ENCODE measurements around the gene PADI3. TPM values are rescaled to one million over a fixed set of nuclear protein-coding genes. Genes with fewer than 3 reads are reported as not detected.

PADI3 gene
- total RNA-seq, 4 donors from 2014 or later, result not detected

- H3K27me3 ChIP-seq, result peaks cover 0 to 47% (median 0%) of the 10 kb centered on the region in 4 donors
- peaks cover 0 to 16% (median 11%) of the 10 kb centered on the region in 4 donors for H3K9me3 ChIP-seq
- intact Hi-C loops (cut with DNase I), result no loop called here
- WGBS, result 71% methylated on average over 6 of the region's 6 CpGs
- TF ChIP-seq EP300 (IDR thresholded peaks at IDR 0.05), result no peak
- no peak for TF ChIP-seq POLR2A (IDR thresholded peaks at IDR 0.05; ENCODE audit: low read depth)
- no peak for TF ChIP-seq POLR2AphosphoS5 (IDR thresholded peaks at IDR 0.05)
- no peak for TF ChIP-seq CTCF (IDR thresholded peaks at IDR 0.05)
- no peaks in the 10 kb centered on the region for H3K4me1 ChIP-seq
- no peak for DNase-seq (ENCODE audit: extremely low spot score)
- no peak overlapping the region for H3K4me3 ChIP-seq
- no peaks in the 10 kb centered on the region for H3K36me3 ChIP-seq
- H3K27ac ChIP-seq (replicated peaks in 1 of 4), result no peak overlapping the region
Measured at GRCh38 chr1:17306407-17306806, 57.5 kb downstream of the PADI3 start.

GRCh38 chr1:17306921-17307320 is 58.0 kb downstream of the PADI3 start:
- H3K27ac ChIP-seq (replicated peaks in 1 of 4), result no peak overlapping the region
- TF ChIP-seq POLR2A (IDR thresholded peaks at IDR 0.05; ENCODE audit: low read depth), result no peak
- WGBS, result 49% methylated on average over 6 of the region's 6 CpGs
- no peaks in the 10 kb centered on the region for H3K4me1 ChIP-seq
- H3K9me3 ChIP-seq, result peaks cover 0 to 11% (median 7%) of the 10 kb centered on the region in 4 donors
- H3K36me3 ChIP-seq, result no peaks in the 10 kb centered on the region
- intact Hi-C loops (cut with DNase I), result no loop called here
- H3K4me3 ChIP-seq, result no peak overlapping the region
- H3K27me3 ChIP-seq, result peaks cover 0 to 52% (median 0%) of the 10 kb centered on the region in 4 donors
- no peak for DNase-seq (ENCODE audit: extremely low spot score)

- H3K36me3 ChIP-seq, result no peaks in the 10 kb centered on the region
- H3K27me3 ChIP-seq, result peaks cover 0 to 56% (median 0%) of the 10 kb centered on the region in 4 donors
- TF ChIP-seq POLR2AphosphoS5 (IDR thresholded peaks at IDR 0.05) (no peak), CTCF (IDR thresholded peaks at IDR 0.05) (no peak), EP300 (IDR thresholded peaks at IDR 0.05) (no peak), POLR2A (IDR thresholded peaks at IDR 0.05; ENCODE audit: low read depth) (no peak)
- no peaks in the 10 kb centered on the region for H3K4me1 ChIP-seq
- intact Hi-C loops (cut with DNase I), result no loop called here
- peaks cover 0 to 7% (median 3%) of the 10 kb centered on the region in 4 donors for H3K9me3 ChIP-seq
- DNase-seq (ENCODE audit: extremely low spot score), result no peak
- 84% methylated on average over 6 of the region's 6 CpGs for WGBS
- no peak overlapping the region for H3K27ac ChIP-seq (replicated peaks in 1 of 4)
- no peak overlapping the region for H3K4me3 ChIP-seq
Measured at GRCh38 chr1:17307329-17307728, 58.4 kb downstream of the PADI3 start.

- Histone ChIP-seq H3K36me3 (no peaks in the 10 kb centered on the region), H3K27ac (replicated peaks in 1 of 4) (no peak within 1 kb of the TSS), H3K27me3 (peaks cover 0 to 58% (median 0%) of the 10 kb centered on the region in 4 donors), H3K9me3 (peaks cover 0 to under 1% (median under 1%) of the 10 kb centered on the region in 4 donors), H3K4me1 (no peaks in the 10 kb centered on the region), H3K4me3 (no peak within 1 kb of the TSS)
- no peak for TF ChIP-seq POLR2A (IDR thresholded peaks at IDR 0.05; ENCODE audit: low read depth)
- no peak for TF ChIP-seq CTCF (IDR thresholded peaks at IDR 0.05)
- TF ChIP-seq POLR2AphosphoS5 (IDR thresholded peaks at IDR 0.05), result no peak
- WGBS, result 51% methylated on average over 5 of the region's 8 CpGs
- intact Hi-C loops (cut with DNase I), result no loop called here
- no peak for DNase-seq (ENCODE audit: extremely low spot score)
Measured at GRCh38 chr1:17307946-17308345, 59.0 kb downstream of the PADI3 start, which contains the start of gene PADI4. Gene PADI4, plus strand, starts transcription at chr1:17308197. Its CDS starts 26 bp downstream, at chr1:17308223.

GRCh38 chr1:17308593-17308992 is 59.7 kb downstream of the PADI3 start:
- 55% methylated on average over 6 of the region's 6 CpGs for WGBS
- H3K27ac ChIP-seq (replicated peaks in 1 of 4), result no peak overlapping the region
- no peaks in the 10 kb centered on the region for H3K4me1 ChIP-seq
- intact Hi-C loops (cut with DNase I), result no loop called here
- no peak overlapping the region for H3K4me3 ChIP-seq
- H3K9me3 ChIP-seq, result no peaks in the 10 kb centered on the region
- TF ChIP-seq EP300 (IDR thresholded peaks at IDR 0.05), result no peak
- H3K27me3 ChIP-seq, result peaks cover 0 to 62% (median 0%) of the 10 kb centered on the region in 4 donors
- no peaks in the 10 kb centered on the region for H3K36me3 ChIP-seq
- DNase-seq (ENCODE audit: extremely low spot score), result no peak
